Stimulated activated CD4-positive, alpha-beta T cell treated with anti-CD3 and anti-CD28 coated beads, Interleukin-12 subunit alpha, Interleukin-12 subunit beta, amount 100 ng/mL, for 24 hours (primary cell): Measurements from ENCODE around the gene NR4A3.

Experiments used
- DNase-seq, 2 experiments: peaks; one replicate each; pipeline ENCODE4 v3.0.0-alpha.2; 2020; ENCODE audit warnings: low read depth in 2 of 2

Gene NR4A3

DNA sequence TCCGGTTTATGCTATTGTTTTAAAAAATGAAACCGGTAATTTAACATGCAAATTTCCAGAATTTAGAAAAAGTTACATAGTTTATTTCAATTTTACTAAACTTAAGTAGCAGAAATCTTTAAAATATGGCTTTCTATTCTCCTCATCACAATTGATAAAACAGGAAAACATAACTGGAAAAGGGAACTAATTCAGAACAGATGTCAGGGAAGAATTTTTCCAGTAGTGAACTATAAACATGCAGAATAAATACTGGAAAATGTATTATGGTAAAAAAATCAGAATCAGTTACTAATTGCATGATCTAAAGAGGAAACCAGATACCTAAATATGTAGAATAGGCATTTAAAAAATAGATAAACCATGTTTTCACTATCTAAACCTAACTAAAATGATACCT lies 7.3 kb upstream of the NR4A3 start:
- no peak for DNase-seq

DNA sequence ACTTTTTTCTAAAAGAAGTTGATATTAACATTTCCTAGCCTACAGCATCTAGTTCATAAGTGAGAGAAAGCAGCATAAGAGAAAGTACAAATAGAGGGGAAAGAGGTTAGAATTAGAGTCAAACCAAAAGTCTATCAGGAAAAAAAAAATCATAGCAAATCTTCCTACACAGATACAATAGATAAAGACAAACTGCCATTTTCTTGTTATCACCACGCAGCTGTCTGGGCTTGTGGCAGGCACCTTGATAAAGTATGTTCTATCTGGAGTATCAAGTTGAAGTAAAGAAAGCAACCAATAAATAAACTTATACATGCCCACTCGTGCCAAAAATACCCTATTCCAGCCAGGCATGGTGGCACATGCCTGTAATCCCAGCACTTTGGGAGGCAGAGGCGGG lies 5.3 kb upstream of the NR4A3 start:
- no peak for DNase-seq

DNA sequence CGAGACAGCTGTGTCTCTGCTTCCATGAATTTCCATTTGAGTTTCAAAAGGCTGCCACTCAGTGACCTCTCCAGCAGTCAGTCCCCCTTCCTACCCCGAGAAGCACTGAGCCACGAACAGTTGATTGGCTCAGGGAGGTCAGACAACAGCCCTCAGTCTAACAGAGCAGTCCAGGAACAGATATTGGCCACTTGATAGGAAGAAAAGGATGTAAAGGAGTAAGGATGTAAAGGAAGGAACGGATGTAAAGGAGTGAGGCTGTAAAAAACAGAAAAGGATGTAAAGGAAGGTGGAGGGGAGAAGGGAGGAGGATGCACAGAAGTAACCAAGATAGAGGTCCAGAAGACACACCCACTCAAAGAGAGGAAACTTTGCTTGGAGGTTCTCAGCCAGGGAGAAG lies 3.2 kb upstream of the NR4A3 start:
- DNase-seq: no peak

DNA sequence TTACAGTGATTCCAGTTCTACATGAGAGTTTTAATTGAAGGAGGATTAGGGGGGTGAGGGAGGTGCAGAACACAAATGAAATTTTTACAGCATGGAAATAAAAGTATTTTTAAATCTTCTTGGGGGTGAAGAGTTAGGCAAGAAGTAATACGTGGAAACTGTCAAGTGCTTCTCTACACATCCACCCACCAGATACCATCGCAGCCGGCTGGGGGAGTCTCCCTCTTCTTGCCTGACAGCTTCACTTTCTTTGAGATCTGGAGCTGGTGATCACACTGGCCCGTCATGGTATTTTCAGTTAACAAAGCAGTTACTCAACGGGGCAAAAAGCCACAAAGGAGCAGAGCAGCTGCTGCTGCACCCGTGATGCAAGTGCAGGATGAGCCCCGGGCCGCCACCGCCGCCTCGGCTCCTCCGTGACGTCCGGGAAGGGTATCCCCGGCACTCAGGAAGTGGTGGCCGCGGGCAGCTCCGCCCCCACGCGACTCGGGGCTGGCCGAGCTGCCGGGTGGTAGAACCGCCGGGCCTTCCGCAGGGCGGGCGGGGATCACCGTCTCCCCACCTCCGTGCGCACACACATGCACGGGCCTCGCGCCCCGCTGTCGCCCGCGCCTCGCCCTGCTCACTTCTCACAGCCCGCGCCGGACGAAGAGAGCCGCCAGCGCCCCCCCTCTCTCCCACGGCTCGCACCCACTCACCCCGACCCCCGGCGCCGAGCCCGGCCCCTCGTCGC lies 2.4 kb upstream of the NR4A3 start:
- peak; percentile 79 to 85 for DNase-seq

DNA sequence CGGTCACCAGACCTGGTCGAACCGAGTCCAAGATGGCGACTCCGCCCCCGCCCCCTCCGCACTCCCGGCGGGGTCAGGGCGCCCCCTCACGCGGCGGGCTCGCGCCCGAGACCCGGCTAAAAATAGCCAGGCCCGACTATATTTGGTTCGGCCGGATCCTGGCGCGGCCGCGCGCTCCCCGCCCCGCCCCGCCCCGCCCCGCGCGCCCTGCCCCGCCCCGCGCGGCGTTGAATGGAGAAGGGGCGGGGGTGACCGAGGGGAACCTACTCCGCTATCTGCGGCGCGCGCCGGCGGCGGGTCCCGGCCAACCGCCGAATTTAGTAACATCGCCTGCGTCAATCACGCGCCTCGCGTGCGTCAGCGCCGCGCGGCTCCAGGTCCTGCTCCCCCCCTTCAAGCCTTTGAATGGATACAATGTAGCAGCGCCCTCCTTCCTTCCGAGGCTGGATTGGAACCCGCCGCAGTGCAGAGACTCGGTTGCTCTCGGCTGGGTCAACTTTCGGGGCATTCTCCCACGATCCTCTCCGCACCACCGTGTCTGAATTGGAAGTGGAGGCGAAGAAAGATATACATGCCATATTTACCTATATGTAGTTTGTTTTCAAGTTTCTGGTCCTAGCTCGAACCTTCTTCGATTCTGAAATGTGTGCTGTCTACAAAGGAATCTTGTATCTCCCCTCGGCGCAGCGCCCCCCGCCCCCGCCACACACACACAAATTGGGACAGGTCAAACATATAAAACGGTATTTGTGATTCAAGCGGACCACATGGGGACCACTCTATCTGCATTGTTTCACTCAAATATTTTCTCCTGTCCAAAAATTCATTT lies 1.6 kb upstream of the NR4A3 start:
- DNase-seq: peak; percentile 78 to 81

- peak in 1 of 2 experiments; percentile 55 for DNase-seq
Observed at GRCh38 chr9:99820685-99821395, 845 bp upstream of the NR4A3 start.

- DNase-seq: peak in 1 of 2 experiments; percentile 35
Observed at GRCh38 chr9:99822109-99822805, 572 bp downstream of the NR4A3 start.

- DNase-seq: no peak
Observed at GRCh38 chr9:99822806-99823591, 1.3 kb downstream of the NR4A3 start.

DNA sequence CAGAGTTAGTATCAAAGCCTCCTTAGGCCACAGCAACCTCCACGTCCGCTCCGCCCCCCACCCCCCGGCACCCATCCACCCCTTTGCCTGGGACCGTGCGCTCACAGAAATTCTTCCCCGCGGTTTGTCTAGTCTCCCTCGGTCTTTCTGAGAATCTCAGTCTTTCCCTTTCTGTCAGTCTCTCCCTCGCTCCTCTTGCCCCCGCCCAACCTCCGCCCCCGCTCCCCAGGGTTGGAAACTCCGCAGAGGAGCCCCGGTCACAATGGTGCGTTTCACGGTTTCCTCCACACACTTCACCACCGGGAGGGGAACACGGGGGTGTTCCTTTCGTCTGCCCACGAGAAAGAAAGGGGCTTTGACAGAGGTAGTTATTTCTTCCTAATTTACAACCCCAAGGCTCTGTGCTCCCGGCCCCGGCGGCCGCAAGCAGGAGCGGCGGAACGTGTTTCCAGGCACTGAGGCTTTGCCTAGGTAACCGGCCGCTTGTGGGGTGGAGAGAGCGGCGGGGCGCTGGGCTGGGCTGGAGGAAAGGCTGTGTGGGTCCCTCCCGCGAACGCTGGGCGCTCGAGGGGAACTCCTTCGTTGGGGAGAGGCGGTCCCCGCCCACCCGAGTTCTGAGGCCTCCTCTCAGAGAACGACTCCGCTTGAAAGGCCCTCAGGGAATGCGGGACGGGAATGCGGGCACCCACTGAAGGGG lies 2.1 kb downstream of the NR4A3 start:
- DNase-seq: peak; percentile 59 to 89

DNA sequence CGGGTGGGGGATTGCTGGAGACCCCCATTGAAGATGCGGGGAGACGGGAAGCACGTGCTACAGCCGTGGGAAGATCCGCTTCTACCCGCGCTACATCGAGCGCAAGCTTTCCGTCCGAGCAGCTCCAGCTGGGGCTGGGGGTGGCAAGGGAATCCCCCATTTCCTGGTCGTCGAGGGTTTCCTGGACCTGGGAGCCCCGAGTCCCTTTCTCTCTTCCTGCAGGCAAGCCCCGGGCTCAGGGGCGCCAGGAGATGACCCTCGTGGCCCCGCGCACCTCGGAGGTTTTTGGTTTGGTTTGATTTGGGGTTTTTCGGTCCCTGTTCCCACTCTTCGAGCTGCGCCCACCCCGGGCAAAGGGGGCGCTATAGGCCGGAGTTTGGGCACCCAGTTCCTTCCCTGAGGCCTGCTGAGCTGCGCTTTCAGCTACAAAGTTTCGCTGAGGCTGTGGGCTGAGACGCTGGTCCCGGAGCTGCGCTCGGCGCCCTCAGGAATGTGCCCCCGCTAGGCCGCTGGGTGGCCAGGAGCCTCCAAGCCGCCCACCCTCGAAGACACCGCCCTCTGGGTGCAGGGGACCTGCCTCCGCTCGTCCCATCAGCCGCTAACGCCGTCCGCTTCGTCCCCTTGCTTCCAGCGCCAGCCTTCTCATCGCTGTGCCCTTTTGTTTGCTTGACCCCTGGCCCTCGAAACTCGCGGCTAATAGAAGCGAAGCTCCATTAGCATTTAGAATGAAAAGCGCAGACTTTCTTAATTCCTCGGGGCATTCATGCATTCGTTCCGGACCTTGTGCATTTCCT lies 2.9 kb downstream of the NR4A3 start:
- DNase-seq: peak in 1 of 2 experiments; percentile 60

- no peak for DNase-seq
Observed at GRCh38 chr9:99825172-99826046, 3.7 kb downstream of the NR4A3 start.

DNA sequence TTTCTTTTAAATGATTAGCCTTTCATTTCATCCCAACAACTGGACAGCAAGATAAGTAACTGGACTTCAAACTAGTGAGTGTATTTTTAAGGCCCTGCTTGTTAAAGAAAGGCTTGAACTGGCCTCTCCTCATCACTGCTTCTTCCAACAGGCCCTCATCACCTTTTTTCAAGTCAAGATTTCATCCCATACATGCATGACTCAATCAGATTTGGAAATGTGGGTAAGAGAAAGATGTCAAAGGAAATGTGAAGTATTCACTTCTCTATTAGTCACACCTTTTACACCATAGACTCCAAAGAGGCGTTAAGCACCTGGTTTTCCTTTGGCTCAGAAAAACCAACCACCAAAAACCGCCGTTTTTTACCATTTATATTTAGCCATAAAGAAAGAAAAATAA lies 4.9 kb downstream of the NR4A3 start:
- DNase-seq: no peak

GRCh38 chr9:99827244-99827643 lies 5.6 kb downstream of the NR4A3 start:
- no peak for DNase-seq

- no peak for DNase-seq
Observed at GRCh38 chr9:99828054-99828416, 6.3 kb downstream of the NR4A3 start.

- DNase-seq: no peak
Observed at GRCh38 chr9:99828417-99829176, 6.9 kb downstream of the NR4A3 start.

GRCh38 chr9:99831857-99832557 lies 10.3 kb downstream of the NR4A3 start:
- no peak for DNase-seq

DNA sequence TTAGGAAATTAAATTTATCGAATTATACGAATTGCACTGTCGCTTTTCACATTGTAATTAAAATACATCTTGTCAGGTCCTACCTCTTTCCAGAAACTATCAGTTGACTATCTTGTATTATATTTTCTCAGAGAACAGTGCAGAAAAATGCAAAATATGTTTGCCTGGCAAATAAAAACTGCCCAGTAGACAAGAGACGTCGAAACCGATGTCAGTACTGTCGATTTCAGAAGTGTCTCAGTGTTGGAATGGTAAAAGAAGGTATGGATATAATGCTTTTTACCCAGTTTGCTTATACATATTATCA lies 10.8 kb downstream of the NR4A3 start:
- no peak for DNase-seq

DNA sequence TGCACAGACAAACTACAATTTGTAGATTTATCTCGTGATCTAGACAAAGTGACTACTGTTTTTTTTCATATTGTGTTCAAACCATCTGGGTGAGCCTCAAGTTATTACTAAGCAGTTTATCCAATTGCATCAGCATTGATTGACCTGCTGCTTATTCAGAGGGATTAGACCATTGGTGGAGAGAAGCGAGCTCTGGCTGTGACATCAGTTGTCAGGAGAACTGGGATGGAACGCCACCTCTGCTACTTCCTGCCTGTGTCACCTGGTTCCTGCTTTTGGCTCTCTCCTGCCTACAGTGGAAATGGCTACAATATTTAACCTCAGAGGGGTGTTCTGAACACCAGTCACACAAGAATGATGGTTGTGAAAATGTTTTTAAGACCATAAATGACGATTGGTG lies 12.1 kb downstream of the NR4A3 start:
- no peak for DNase-seq
